LoVo (cell line): ENCODE measurements around the gene OR2AG2.
A peak's percentile ranks its signal among the peaks of the same experiment; 100 is the strongest.
"Not testable (repeated sequence)": the region's sequence is repeated elsewhere in the genome, so short reads cannot be mapped to it uniquely, and the experiment has no call there.

ENCODE experiments used
- DNase-seq: peaks from one replicate; pipeline ENCODE4 v3.0.0-alpha.2; 2016; ENCODE audit warnings: low spot score

OR2AG2 gene, protein sequence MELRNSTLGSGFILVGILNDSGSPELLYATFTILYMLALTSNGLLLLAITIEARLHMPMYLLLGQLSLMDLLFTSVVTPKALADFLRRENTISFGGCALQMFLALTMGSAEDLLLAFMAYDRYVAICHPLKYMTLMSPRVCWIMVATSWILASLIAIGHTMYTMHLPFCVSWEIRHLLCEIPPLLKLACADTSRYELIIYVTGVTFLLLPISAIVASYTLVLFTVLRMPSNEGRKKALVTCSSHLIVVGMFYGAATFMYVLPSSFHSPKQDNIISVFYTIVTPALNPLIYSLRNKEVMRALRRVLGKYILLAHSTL

GRCh38 chr11:6771926-6772893, at the start of gene OR2AG2:
Gene OR2AG2, minus strand, starts transcription at chr11:6771976. Its CDS starts 3,019 bp downstream, at chr11:6768957.
- DNase-seq = no peak

DNA sequence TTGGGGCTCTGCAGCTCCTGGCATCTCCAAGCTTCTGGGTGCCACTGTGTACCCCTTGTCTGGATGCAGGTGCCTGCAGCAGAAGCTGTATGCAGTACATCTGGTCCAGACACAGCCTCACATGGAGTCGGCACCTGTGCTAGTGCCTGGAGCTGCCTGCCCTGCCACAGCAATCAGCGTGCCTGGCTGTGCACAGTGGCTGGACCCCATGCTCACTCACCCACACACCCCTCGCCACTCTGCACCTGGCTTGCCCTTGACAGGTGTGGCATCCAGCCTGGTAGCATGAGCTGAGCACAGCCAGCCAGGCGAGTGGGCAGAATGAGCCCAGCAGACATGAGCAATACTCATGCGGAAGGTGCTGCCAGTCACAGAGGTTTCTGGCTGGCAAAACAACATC, 47.2 kb upstream of the OR2AG2 start:
- no peak for DNase-seq

DNA sequence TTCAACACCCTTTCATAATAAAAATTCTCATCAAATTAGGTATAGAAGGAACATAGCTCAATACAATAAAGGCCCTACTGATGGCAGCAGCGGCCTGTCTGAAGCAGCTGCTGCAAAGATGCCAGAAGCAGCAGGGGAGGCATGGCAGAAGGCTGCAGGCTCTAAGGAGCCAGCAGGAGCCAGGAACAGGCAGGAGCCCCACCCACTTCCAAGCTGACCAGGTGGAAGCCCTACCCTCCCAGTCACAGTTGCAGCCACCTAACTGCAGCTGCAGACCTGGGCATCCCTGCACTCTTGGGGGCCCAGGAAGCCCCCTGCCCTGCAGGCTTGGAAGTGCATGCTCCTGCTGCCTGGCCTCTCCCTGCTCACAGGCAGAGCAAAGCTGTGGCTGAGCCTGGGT, 45.9 kb upstream of the OR2AG2 start:
- DNase-seq = no peak

DNA sequence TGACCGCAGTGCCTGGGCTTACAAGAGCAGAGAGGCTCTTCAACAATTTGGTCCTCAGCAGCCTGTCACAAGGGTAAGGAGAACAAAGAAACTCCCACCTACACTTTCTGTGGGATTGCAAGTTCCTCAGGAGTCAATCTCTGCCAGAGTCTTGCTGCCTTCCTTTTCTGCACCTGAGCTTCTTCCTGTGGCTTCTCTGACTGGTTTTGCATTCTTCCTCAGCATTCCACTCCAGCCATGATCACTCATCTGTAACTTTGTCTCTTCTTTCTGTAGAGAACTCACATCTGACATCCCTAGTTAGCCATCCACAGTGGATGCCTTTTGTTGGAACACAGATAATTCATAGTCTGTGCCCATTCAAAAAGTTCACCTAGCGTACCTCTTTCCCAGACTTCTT, 41.9 kb upstream of the OR2AG2 start:
- DNase-seq = no peak

DNA sequence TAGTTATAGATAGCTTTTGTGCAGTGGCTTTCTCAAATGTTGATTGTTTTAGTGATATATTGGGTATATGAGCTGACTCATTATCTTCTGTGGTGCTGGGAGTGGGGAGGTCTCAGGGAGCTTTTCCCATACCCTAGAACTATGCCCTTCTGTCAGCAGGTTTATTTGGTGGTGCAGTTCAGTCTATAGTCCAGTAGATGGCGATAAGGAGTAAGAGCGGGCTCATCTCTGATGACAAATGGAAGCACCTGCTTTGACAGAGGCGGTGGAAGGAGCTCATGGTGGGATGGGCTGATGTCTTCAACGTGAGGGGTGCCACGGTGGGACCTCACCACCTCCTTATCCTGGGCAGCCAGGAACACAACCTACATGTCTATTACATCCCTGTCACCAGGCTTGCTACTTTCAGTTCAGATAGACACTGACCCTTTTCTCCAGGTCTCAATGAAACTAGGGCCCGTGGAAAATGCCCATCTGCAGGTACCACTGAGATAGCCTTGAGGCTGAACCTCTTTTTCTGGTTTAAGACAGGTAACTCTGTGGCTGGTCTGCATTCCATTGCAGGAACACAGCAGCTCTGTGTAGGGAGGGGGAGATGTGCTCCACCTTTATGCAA, 40.7 kb upstream of the OR2AG2 start:
- peak; percentile 43 for DNase-seq

DNA sequence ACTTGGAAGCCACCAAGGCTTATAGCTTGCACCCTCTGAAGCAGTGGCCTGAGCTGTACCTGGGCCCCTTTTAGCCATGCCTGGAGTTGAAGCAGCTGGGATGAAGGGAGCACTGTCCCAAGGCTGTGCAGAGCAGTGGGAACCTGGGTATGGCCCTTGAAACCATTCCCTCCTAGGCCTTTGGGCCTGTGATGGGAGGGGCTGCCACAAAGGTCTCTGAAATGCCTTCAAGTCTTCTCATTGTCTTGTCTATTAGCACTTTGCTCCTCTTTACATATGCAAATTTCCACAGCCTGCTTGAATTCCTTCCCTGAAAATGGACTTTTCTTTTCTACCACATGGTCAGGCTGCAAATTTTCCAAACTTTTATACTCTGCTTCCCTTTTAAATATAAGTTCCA, 29.3 kb upstream of the OR2AG2 start:
- not testable (repeated sequence) for DNase-seq

- DNase-seq = no peak
These were observed 27.6 kb upstream of the OR2AG2 start, which contains the start of gene OR6A2 for GRCh38 chr11:6799402-6799801. Gene OR6A2, minus strand, starts transcription at chr11:6799689. Its CDS starts 3,981 bp downstream, at chr11:6795708.

GRCh38 chr11:6794639-6795038, 22.9 kb upstream of the OR2AG2 start:
- no peak for DNase-seq

DNA sequence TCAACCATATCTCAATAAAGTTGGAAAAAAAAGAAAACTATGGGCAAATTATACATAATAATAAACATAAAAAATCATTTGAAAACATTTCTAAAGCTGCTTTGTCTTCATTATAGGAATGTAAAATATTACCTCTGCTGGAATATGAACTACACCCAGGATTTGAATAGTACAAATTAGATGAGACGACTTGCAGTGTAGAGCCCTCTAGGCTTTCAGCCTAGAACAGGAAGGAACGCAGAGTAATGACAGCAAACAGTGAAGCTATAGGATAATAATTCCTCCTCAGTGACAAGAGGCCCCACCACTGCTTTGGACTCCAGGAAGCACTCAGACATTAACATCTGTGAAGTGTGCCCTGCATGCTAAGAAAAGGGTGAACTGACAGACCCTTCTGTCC, 18.8 kb upstream of the OR2AG2 start:
- DNase-seq = no peak

GRCh38 chr11:6782720-6783119, 10.9 kb upstream of the OR2AG2 start, which contains the start of gene OR2AG1:
Gene OR2AG1, plus strand, starts transcription at chr11:6783020. Its CDS starts 2,018 bp downstream, at chr11:6785038.
- DNase-seq = no peak

- no peak for DNase-seq
These were observed 9.1 kb upstream of the OR2AG2 start for GRCh38 chr11:6780829-6781228.

- DNase-seq = no peak
These were observed 6.7 kb upstream of the OR2AG2 start for GRCh38 chr11:6778518-6778917.

DNA sequence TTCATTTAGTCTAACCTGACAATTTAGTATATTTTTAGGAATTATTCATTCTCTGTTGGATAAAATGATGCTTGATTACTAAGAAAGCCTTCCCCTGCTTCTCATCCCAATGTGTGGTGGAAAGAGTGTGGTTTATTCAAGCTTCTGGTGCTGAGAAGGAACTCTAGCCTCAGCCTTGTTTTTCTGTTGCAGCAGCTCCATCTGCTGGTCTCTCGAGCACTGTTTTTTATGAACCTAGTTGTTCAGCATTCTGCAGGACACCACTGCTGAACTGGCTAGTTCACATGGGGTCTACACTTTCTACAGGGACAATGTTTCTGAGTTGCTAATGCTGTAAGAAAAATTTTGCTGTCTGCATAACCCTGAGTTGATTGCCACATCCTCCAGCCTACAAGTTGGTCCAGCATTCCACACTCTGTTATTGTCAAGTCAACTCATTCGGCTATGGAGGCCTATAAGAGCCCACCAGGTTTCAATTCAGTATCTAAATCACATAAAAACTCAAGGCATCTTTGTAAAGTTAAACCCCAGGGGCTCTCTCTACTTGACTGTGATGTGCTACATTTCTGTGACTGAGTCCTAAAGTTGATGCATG, 14.3 kb downstream of the OR2AG2 start:
- DNase-seq = peak; percentile 36

- no peak for DNase-seq
These were observed 15.8 kb downstream of the OR2AG2 start for GRCh38 chr11:6755953-6756347.

GRCh38 chr11:6755303-6755952, 16.3 kb downstream of the OR2AG2 start:
- peak; percentile 46 for DNase-seq

DNA sequence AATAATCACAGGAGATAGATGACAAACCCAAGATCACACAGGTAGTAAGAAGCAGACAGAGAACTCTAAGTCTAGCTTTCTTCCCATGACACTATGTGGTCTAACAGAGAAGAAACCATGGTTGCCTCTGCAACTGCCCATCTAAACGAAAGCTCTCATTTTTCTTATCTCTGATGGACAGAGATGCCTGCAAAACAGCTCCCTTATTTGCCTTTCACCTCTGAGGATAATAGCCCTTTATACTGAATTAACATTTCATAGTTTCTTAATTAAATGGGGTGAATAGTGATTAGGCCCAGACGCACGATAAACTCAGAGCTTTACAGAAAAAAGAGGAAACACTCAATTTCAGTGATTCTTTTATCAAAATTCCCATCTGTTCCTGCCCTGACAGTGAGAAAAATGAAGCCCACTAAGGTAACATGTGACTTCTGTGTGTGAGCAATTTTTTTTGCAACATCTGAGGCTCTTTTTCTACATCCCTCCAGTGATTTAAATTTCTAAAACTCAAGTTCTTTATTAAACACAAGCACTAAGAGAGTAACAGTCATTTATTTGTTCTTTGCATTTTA, 24.6 kb downstream of the OR2AG2 start:
- DNase-seq = no peak

DNA sequence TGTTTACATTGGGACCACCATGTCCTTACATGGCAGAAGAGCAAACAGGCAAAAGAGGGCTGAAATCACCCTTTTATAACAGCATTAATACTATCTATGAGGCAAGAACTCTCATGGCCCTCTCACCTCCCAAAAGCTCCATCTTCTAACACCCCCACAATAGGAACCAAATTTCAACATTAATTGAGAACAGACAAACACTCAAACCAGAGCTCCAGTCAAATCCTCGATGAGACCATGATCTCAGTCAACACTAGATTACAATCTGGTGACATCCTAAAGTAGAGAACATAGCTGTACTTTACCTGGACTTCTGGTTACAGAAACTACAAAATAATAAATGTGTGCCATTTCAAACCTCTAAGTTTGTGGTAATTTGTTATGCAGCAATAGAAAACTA, 25.1 kb downstream of the OR2AG2 start:
- DNase-seq = no peak

DNA sequence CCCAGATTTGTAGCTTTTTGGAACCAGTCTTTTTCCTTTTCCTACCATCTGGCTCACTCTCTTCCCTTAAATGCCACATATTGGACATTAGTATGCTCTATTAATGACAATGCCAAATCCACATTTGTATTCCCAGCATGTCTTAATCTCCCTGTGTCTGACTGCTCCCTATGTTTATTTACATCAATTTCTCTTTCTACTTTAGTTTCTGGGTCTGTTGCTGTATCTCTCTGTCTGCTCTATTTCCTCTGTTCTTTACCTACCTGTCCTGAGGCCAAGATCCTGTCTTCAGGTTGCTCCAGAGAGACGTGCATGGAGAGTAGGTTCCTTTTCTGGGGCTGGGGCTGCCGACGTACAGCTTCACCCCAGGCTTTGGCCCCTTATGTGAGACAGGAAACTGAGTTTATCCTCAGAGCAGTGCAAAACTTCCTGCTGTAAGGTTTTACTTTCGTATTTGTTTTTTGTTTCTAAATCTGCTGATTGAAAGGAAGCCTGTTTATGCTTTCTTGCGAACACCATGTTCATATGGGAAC, 25.6 kb downstream of the OR2AG2 start:
- no peak for DNase-seq

- no peak for DNase-seq
These were observed 26.2 kb downstream of the OR2AG2 start for GRCh38 chr11:6745465-6746015.

DNA sequence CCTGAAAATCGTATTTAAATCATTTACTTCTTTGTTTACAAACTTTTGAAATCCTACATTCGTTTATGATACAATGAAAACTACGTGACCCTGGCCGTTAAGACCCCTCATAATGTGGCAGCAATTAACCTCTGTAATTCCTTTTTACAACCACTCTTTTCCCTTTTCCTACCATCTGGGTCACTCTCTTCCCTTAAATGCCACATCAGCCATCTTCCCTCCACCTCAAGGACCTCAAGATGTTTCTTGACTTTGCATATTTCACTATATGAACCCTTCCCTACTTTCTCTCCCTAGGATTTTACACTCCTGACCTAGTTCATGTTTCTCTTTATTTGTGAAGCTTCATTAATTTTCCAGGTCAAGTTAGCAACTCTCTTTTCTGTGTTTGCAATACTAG, 26.8 kb downstream of the OR2AG2 start:
- no peak for DNase-seq

GRCh38 chr11:6742260-6742659, 29.5 kb downstream of the OR2AG2 start:
- no peak for DNase-seq
